GOT3 (cell line): ENCODE data around the gene MMS19.
"Not testable (repeated sequence)": the region's sequence is repeated elsewhere in the genome, so short reads cannot be mapped to it uniquely, and the experiment has no call there.

ENCODE experiments used
- DNase-seq: peaks from one replicate; lab custom pipeline; 2025; ENCODE audit warnings: mixed read lengths; lab: John Stamatoyannopoulos, UW

MMS19 gene

GRCh38 chr10:97498076-97498840, at the start of gene MMS19:
TSS of gene MMS19 (minus strand) at chr10:97498422. CDS start at chr10:97498384, 38 bp downstream.
- DNase-seq, result peak; percentile 98

- DNase-seq, result no peak
These were observed 49.7 kb upstream of the MMS19 start for GRCh38 chr10:97547962-97548361.

DNA sequence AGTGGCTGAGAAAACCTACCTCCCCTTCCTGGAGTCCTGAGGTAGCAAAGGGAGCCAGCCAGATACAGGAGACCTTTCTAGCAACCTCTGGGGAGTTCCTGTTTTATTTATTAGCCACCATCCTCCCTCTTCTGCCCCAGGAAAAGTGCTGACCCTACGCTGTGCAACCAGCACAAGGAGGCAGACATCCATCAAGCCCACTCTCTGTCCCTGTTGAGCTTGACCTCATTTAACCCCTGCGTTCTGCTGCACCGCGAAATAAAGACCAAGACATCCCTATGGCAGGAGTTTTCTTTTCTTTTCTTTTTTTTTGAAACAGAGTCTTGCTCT, 49.0 kb upstream of the MMS19 start:
- DNase-seq, result no peak

DNA sequence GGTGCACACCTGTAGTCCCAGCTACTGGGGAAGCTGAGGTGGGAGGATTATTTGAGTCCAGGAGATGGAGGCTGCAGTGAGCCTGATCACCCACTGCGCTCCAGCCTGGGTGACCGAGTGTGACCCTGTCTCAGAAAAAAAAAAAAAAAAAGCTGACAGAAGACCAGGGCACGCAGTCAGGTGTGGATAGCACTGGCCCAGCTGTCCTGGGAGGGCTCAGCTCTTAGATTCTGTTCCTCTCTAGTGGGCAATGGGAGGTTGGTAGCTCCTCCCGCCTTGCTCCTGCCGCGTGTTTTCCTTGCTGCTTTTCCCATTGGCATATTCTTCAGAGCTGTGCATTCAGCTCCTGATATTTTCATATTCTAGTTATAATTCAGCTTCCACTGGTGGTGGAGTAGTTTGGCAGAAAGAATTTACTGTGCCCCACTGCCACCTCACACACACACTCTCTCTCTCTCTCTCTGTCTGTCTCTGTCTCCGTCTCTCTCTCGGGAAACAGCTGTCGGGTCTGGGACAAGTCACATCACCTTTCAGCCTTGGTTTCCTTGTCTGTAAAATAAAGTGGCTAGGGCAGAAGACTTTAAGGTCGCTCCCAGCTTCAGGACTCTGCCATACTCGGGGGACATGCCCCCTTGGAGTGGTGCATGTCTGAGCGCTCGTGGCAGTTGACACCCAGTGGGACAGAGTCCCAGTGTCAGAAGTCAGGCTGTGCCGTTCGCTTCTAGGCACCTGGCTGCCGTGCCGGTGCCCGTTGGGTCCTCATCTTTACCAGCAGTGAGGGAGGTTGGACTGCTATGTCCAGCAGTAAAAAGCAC, 48.4 kb upstream of the MMS19 start:
- DNase-seq, result no peak

GRCh38 chr10:97543025-97543546, 44.9 kb upstream of the MMS19 start:
- DNase-seq, result peak; percentile 43

DNA sequence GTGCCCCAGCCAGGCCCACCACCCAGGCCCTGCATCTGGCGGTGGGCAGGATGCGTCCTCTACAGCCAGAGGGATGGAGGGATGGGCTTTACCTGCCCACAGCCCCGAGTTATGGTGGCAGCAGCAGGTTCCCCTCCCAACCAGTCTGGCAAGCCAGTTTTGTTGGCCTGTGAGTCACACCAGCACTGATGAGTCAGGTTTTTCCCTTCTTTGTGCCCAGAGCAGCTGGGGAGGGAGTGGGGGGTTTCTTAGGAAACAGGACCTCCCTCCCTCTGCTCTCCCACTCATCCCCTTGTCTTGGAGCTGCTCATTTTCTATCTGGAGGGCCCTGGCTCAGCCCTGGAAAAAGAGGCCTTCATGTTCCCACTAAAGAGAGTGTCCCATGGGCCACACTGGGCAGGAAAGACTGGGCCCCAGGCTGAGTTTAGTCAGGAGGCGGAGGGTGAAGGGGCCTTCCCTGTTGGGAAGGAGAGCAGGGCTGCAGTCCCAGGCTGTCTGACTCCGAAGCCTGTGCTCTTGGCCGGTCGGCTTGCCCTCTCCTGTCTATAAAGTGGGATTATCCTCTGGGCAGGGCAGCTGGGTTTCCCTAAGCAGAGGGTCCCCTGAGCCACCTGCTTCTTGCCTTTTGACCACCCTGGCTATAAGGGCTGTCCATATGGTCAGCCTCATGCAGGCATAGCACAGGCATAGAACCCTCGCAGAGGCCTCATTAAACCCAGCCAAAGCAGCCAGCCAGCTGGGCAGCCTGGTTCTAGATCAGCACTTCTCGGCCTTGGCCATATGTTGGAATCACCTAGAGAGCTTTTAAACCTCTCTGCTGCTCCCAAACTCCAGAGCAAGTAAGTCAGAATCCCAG, 44.2 kb upstream of the MMS19 start:
- DNase-seq, result peak; percentile 46

DNA sequence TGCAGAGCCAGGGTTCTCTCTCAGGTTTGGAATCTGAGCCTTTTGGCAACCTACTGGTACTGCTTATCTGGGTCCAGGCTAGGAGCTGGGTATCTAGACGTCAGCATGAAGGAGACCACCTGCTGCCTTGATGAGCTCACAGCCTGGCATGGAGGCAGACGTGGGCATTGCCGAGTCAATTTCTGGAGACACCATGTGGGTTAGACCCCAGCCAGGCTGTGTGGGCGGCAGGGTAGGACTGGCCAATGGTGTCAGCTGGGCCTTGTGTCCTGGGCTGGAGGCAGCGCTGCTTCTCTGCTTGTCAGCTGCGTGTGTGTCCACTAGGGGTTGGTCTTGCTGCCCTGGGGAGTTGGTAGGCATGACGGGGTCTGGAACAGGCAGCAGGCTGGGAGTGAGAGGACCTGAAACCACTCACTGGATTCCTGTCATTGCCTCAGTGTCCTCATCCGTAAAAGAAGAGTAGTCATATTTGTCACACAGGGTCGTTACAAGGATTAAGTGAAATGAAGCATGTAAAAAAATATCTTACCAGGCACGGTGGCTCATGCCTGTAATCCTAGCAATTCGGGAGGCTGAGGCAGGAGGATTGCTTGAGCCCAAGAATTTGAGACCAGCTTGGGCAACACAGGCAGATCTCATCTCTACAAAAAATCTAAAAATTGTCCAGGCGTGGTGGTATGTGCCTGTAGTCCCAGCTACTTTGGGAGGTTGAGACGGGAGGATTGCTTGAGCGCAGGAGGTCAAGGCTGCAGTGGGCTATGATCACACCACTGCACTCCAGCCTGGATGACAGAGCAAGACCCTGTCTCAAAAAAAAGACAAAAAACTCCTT, 42.7 kb upstream of the MMS19 start:
- DNase-seq, result no peak

DNA sequence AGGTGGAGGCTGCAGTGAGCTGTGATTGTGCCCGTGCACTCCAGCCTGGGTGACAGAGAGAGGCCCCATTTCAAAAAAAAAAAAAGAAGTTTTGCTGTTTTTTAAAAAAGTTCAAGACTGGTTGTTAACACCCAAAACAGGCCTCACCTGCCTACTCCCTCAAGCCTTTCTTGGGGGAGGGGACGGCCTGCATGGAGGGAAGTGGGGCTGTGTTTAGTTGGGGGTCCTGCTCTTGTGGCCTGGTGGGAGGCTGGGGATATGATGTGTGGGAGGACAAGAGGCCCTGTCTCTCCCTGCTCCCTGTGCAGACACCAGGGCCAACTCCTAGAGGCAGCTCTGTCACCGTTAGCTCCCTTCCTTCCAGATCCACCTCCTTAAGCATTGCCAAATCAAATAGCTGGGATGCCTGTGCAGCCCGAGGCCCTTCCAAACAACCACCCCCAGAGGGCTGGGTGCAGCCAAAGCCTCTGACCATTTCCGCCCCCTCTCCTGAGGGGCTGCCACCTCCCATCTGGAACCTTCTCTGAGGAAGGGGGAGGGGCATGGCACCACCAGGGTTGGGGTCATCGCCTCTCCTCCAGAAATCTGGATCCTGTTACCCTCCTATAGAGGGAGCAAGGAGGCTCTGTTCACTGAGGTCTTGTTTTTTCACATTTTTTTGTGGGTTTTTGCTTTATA, 41.4 kb upstream of the MMS19 start:
- no peak for DNase-seq

- no peak for DNase-seq
These were observed 40.6 kb upstream of the MMS19 start for GRCh38 chr10:97538839-97539238.

DNA sequence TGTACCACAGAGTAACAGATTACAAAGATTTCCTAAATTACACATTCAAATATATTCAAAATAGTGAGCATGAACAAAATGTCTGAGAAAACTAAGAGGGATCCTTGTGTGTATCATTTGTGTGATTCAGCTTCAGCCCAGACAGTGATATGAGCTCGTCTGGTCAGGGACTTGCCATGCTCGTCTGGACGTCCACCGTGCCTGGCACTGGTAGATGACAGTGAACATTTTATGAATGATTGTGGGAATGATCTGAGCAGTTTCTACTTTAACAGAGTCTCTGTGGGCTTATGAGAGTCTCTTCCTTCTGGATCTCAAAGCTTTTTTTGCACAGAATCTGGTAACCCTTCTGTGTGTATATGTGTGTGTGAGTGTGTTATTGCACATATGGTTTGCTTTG, 40.2 kb upstream of the MMS19 start:
- no peak for DNase-seq

- no peak for DNase-seq
These were observed 39.1 kb upstream of the MMS19 start for GRCh38 chr10:97537186-97537869.

GRCh38 chr10:97534746-97535367, 36.6 kb upstream of the MMS19 start:
- no peak for DNase-seq

GRCh38 chr10:97533888-97534287, 35.7 kb upstream of the MMS19 start:
- no peak for DNase-seq

DNA sequence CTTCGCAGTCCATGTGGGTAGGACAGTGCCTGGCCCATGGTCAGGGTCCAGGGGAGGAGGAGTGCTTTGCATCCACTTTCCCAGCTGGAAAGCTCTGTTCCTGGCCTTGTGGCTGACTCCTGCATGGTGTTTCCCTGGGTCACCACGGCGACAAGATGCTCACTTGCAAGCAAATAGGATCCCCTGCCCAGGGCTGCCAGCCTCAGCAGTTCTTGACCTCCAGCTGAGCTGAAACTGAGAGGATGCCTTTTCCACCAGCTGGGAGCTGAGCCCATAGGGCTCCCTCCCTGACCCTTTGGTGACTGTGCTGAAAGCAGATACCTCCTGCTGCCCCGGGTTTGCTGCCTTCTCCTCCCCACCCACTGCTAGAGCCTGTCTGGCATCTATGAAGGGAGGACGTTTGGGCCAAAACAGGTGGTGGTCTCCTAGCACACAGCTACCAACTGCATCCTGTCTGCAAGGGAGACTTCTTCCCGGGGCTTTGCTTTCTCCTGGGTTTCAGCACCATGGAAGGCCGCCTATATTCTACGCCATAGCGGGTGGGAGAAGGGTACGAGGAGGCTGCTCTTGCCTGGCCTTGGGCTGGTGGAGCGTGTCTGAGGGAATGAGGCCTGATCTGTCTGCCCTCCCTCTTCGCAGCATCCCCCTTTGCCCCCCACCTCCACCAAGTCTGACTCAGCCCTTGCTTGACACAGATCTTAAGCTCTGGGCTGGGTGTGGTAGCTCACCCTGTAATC, 34.9 kb upstream of the MMS19 start:
- no peak for DNase-seq

- DNase-seq, result no peak
These were observed 33.3 kb upstream of the MMS19 start for GRCh38 chr10:97531401-97531986.

- DNase-seq, result no peak
These were observed 31.7 kb upstream of the MMS19 start for GRCh38 chr10:97529685-97530465.

GRCh38 chr10:97528876-97529275, 30.7 kb upstream of the MMS19 start:
- DNase-seq, result not testable (repeated sequence)

DNA sequence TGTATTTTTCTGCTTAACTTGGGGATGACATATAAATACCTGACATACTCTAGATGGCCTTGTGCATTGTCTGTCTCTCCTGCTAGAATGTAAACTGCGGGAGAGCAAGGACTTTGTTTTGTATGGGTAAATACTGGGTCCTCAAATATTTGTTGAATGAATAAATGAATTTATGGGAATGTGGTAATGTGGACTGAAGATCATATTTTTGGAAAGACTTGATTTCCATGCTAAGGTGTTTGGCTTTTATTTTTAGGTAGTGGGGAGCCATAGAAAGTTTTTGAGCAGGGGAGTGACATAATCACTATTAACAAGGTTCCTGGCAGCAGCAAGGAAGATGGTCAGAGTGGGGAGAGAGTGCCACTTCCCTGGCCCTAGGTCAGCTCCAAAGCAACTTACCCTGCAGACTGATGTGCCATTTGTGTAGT, 27.5 kb upstream of the MMS19 start:
- no peak for DNase-seq
